GM06990 (cell line): ENCODE measurements around the gene MAEA.
A peak's percentile ranks its signal among the peaks of the same experiment; 100 is the strongest.

Source experiments
- DNase-seq: peaks from one replicate; pipeline ENCODE4 v3.0.0-alpha.2; 2011; ENCODE audit not compliant: insufficient read length; ENCODE audit errors: extremely low read depth
- H3K27me3 ChIP-seq: replicated peaks from 2 replicates; pipeline ENCODE4 v1.6.0; 2011; ENCODE audit warnings: low read length; ENCODE audit not compliant: control insufficient read depth, insufficient read depth
- H3K36me3 ChIP-seq: 2 replicates; pipeline ENCODE4 v1.5.1; 2011; ENCODE audit warnings: low read length; ENCODE audit not compliant: control insufficient read depth, insufficient read depth
- H3K4me3 ChIP-seq: replicated peaks from 2 replicates; pipeline ENCODE4 v1.5.1; 2011; ENCODE audit warnings: low read depth, mild to moderate bottlenecking, control low read depth, low read length
- TF ChIP-seq, protein P1 (sequence below): IDR thresholded peaks from 2 replicates; pipeline ENCODE4 v1.5.1; 2011; ENCODE audit warnings: low read length, control low read depth, mild to moderate bottlenecking, inconsistent platforms; ENCODE audit not compliant: insufficient read depth, poor library complexity, severe bottlenecking

The MAEA gene

DNA sequence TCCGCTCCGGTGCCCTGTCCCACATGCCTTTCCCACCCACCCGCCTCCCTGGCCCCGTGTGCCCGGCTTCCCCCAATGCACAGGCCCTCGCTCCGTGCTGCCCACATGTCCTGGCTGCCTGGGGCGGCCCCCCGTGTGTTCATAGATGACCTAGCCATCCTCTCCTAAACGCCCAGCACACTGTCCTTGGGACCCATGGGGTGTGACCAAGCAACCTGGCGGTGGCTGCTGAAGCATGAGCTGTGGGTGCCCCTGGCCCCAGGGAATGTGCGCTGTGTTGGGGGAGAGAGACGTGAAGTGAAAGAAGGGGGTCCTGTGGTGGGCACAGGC is 28.3 kb downstream of the MAEA start:
- DNase-seq, result no peak
- H3K4me3 ChIP-seq, result no peak overlapping the region
- TF ChIP-seq, protein P1, sequence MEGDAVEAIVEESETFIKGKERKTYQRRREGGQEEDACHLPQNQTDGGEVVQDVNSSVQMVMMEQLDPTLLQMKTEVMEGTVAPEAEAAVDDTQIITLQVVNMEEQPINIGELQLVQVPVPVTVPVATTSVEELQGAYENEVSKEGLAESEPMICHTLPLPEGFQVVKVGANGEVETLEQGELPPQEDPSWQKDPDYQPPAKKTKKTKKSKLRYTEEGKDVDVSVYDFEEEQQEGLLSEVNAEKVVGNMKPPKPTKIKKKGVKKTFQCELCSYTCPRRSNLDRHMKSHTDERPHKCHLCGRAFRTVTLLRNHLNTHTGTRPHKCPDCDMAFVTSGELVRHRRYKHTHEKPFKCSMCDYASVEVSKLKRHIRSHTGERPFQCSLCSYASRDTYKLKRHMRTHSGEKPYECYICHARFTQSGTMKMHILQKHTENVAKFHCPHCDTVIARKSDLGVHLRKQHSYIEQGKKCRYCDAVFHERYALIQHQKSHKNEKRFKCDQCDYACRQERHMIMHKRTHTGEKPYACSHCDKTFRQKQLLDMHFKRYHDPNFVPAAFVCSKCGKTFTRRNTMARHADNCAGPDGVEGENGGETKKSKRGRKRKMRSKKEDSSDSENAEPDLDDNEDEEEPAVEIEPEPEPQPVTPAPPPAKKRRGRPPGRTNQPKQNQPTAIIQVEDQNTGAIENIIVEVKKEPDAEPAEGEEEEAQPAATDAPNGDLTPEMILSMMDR, result no peak
- peaks cover 36% of the 10 kb centered on the region for H3K36me3 ChIP-seq
- H3K27me3 ChIP-seq, result no peaks in the 10 kb centered on the region

DNA sequence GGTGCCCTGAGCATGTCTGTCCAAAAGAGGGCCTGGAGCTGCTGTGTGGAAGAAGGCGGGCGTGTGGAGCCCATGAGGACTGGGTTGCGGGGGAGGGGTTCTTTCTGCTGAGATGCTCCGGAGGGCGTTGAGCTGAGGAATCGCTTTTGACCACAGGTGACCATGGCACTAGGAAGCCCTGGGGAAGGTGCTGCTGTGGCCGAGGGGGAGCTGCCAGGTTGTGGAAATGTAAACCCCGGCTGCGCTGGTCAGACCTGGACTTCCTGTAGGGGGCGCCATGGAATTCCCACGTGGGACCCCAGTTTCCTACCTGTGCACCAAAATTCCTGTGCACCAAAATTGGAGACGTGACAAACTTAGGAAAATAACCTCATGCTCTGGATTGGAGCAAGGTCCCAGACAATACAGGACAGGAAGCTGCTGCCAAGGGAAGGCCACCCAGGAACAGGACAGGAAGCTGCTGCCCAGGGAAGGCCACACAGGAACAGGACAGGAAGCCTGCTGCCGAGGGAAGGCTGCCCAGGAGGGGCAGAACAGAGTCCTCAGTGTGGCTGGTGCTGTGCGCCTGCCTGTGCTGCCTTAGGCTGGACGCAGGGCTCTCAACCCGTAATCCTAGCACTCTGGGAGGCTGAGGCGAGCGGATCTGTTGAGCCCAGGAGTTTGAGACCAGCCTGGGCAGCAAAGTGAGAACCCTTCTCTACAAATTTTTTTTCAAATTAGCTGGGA is 29.0 kb downstream of the MAEA start:
- H3K36me3 ChIP-seq, result peaks cover 33% of the 10 kb centered on the region
- DNase-seq, result no peak
- TF ChIP-seq, protein P1, result peak; percentile 35
- no peak overlapping the region for H3K4me3 ChIP-seq
- no peaks in the 10 kb centered on the region for H3K27me3 ChIP-seq

DNA sequence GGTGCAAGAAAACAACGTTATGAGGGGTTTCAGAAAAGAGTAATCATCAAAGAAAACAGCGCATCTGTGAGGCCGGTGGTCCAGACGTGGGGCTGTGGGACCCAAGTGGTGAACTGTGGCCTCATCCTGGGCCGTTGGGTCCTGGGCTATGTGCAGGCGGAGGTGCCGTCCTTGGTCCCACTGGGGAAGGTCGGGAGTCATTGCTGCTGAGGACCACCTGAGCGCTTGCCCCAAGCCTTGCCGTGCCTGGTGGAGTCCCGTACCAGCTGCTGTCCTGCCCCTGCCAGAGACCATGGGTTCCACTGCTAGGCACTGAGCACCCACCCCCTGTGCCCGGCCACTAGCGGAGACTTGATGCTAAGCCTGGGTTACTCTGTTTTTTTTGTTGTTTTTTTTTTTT is 31.8 kb downstream of the MAEA start:
- DNase-seq, result no peak
- TF ChIP-seq, protein P1, result no peak
- H3K27me3 ChIP-seq, result no peaks in the 10 kb centered on the region
- H3K36me3 ChIP-seq, result peaks cover 26% of the 10 kb centered on the region
- no peak overlapping the region for H3K4me3 ChIP-seq

DNA sequence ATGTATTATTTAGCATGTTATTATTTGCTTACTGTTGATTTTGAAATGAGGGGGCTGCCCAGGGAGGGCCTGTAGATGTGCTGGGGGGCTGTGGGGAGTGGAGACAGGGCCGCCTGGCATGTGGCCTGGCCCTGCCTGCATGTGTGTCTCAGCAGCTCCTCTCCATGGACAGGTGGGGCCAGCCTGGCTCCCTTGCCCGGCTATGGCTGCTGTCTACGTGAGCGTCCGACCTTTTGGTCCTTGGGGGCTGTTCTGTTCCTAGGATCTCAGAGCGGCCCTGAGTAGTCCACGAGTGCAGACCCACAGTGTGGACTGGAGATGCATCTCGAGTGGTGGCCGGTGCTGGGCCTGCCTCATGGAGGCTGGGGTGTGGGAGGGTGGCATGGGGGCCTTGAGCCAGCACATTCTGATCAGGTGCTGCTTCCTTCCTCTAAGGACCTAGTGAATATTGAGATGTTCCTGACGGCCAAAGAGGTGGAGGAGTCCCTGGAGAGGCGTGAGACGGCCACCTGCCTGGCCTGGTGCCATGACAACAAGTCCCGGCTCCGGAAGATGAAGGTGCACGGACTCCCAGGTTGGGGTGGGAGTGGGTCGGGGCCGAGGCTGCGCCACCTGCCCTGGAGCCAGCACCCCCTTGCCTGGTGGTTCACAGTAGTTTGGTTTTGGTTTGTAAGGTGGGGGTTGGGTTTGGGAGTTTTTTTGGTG is 32.4 kb downstream of the MAEA start:
- no peak for DNase-seq
- Histone ChIP-seq H3K4me3 (no peak overlapping the region), H3K27me3 (no peaks in the 10 kb centered on the region), H3K36me3 (peaks cover 28% of the 10 kb centered on the region)
- TF ChIP-seq, protein P1, result no peak

DNA sequence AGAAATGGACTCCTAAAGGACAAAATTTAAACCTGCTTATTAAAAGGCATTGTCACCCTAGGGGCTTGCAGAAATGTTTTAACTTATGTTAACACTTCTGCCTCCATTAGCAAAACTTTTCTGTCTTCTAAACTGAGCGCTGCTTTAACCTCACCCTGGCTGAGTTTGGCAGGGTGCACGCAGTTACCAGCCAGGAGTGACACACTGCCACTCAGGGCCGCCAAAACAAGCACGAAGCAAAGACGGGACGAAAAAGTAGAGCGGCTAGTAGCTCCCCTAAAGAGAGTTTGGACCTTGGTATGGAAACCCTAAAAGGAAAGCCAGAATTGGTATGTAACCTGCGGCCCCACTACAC is 33.6 kb downstream of the MAEA start:
- no peak for DNase-seq
- TF ChIP-seq, protein P1, result no peak
- H3K36me3 ChIP-seq, result peaks cover 24% of the 10 kb centered on the region
- no peaks in the 10 kb centered on the region for H3K27me3 ChIP-seq
- no peak overlapping the region for H3K4me3 ChIP-seq
